B cell (primary cell): ENCODE data around the gene PLA2G1B. TPM values are rescaled to one million over a fixed set of nuclear protein-coding genes. Genes with fewer than 3 reads are reported as not detected.

Experiments used
- ATAC-seq: fragments of 200-7000 bp; cut with Tn5 transposase; one replicate; pipeline ENCODE4 v1.10.0; 2021; ENCODE audit warnings: low read depth, mild to moderate bottlenecking, moderate number of reproducible peaks, moderate library complexity
- CTCF ChIA-PET: fragments of 350-600 bp; sonication (Branson Sonifier 250); formaldehyde crosslinking; loops from one replicate; lab custom pipeline; 2021; ENCODE audit warnings: antibody characterized with exemption, inconsistent platforms; lab: Charles Lee
- POLR2A ChIA-PET: fragments of 350-600 bp; sonication (Branson Sonifier 250); formaldehyde crosslinking; loops from one replicate; lab custom pipeline; 2021; ENCODE audit warnings: antibody characterized with exemption; lab: Charles Lee
- DNase-seq: peaks from one replicate; pipeline ENCODE4 v3.0.0; 2013
- H2AFZ ChIP-seq: 2 replicates; pipeline ENCODE4 v1.6.1; 2012; ENCODE audit warnings: mild to moderate bottlenecking, low read depth, low read length; ENCODE audit not compliant: insufficient read depth, poor library complexity, severe bottlenecking
- H3K27ac ChIP-seq, 2 donors: 1 replicate in 1 of 2; 2 replicates in 1 of 2; pipeline ENCODE4 v1.5.1; 2012 to 2013; ENCODE audit warnings: low read length in 2 of 2, mild to moderate bottlenecking in 2 of 2, moderate library complexity in 1 of 2
- H3K27me3 ChIP-seq, 4 experiments: fragments of 200-600 bp in 1 of 4; sonication (generic) in 1 of 4; replicated peaks in 1 of 4; 1 replicate in 2 of 4; 2 replicates in 2 of 4; pipeline versions ENCODE4 v1.6.1 to v1.7.0; 2013 to 2016; ENCODE audit warnings: low read length in 3 of 4, mild to moderate bottlenecking in 2 of 4, mixed read lengths in 1 of 4, moderate library complexity in 1 of 4; ENCODE audit not compliant: insufficient read depth in 4 of 4, control insufficient read depth in 3 of 4; ENCODE audit errors: control extremely low read depth in 1 of 4
- H3K36me3 ChIP-seq, 2 experiments: replicated peaks in 1 of 2; 1 replicate in 1 of 2; 2 replicates in 1 of 2; pipeline versions ENCODE4 v1.6.1 to v1.7.1; 2013; ENCODE audit warnings: low read length in 1 of 2; ENCODE audit not compliant: insufficient read depth in 2 of 2, control insufficient read depth in 1 of 2; ENCODE audit errors: control extremely low read depth in 1 of 2, extremely low read depth in 1 of 2
- H3K4me1 ChIP-seq, 2 donors: fragments of 200-600 bp in 1 of 2; sonication (generic) in 1 of 2; 1 replicate in 1 of 2; 2 replicates in 1 of 2; pipeline versions ENCODE4 v1.5.1 to v1.6.1; 2013 to 2017; ENCODE audit warnings: low read length in 2 of 2; ENCODE audit not compliant: control insufficient read depth in 2 of 2, insufficient read depth in 2 of 2
- H3K4me2 ChIP-seq: replicated peaks from 2 replicates; pipeline ENCODE3; 2012; ENCODE audit warnings: mild to moderate bottlenecking, low read depth, low read length; ENCODE audit not compliant: poor library complexity, severe bottlenecking
- H3K4me3 ChIP-seq, 5 experiments: fragments of 200-600 bp in 1 of 5; sonication (generic) in 1 of 5; 1 replicate in 3 of 5; 2 replicates in 2 of 5; pipeline versions ENCODE4 v1.5.1 to v1.7.0; 2011 to 2016; ENCODE audit warnings: low read length in 4 of 5, mild to moderate bottlenecking in 4 of 5, low read depth in 2 of 5, control low read depth in 1 of 5, moderate library complexity in 1 of 5; ENCODE audit not compliant: insufficient read depth in 1 of 5; ENCODE audit errors: control extremely low read depth in 1 of 5, extremely low read depth in 1 of 5
- H3K79me2 ChIP-seq: fragments of 200-600 bp; sonication (generic); one replicate; pipeline ENCODE4 v1.6.0; 2016; ENCODE audit warnings: low read length; ENCODE audit not compliant: control insufficient read depth, insufficient read depth
- H3K9ac ChIP-seq: fragments of 200-600 bp; sonication (generic); 2 replicates; pipeline ENCODE4 v1.6.1; 2017; ENCODE audit warnings: mild to moderate bottlenecking, low read length, moderate library complexity
- H3K9me3 ChIP-seq, 3 donors: one replicate each; pipeline versions ENCODE4 v1.6.1 to v1.7.1; 2013; ENCODE audit warnings: low read length in 2 of 3; ENCODE audit not compliant: control insufficient read depth in 2 of 3, insufficient read depth in 1 of 3; ENCODE audit errors: control extremely low read depth in 1 of 3
- H4K20me1 ChIP-seq: 2 replicates; pipeline ENCODE4 v1.6.0; 2012; ENCODE audit warnings: mild to moderate bottlenecking, low read length; ENCODE audit not compliant: insufficient read depth, control insufficient read depth, poor library complexity, severe bottlenecking
- H3K27ac Mint-ChIP-seq: one replicate; pipeline ENCODE4 v1.8.0; 2021; ENCODE audit warnings: mixed read lengths
- H3K27me3 Mint-ChIP-seq: one replicate; pipeline ENCODE4 v1.8.0; 2021; ENCODE audit warnings: mixed read lengths
- H3K4me1 Mint-ChIP-seq: one replicate; pipeline ENCODE4 v1.8.0; 2021; ENCODE audit warnings: mixed read lengths
- H3K4me3 Mint-ChIP-seq: one replicate; pipeline ENCODE4 v1.8.0; 2021; ENCODE audit warnings: mixed read lengths
- H3K9me3 Mint-ChIP-seq: one replicate; pipeline ENCODE4 v1.8.0; 2022; ENCODE audit warnings: mixed read lengths; ENCODE audit not compliant: insufficient read depth
- CTCF ChIP-seq: fragments of 200-600 bp; IDR thresholded peaks from one replicate; pipeline ENCODE4 v1.8.0; 2022; ENCODE audit warnings: antibody characterized with exemption, mild to moderate bottlenecking
- EZH2 ChIP-seq: IDR thresholded peaks from 2 replicates; pipeline ENCODE4 v1.6.1; 2012; ENCODE audit warnings: borderline replicate concordance, low read depth, mild to moderate bottlenecking, moderate library complexity, low read length; ENCODE audit not compliant: insufficient read depth, poor library complexity, severe bottlenecking
- WGBS: methylation state at CpG from one replicate; pipeline ENCODE4 v1.1.5; 2013; ENCODE audit warnings: missing lambda C conversion rate; ENCODE audit not compliant: insufficient coverage; 5-methylcytosine and 5-hydroxymethylcytosine counted together
- intact Hi-C: fragments of 100-400 bp; cut with micrococcal nuclease; formaldehyde crosslinking; loops from one replicate; pipeline ENCODE4 v1.10.0; 2022
- polyA plus RNA-seq: library from polyadenylated mRNA; depleted of rRNA; stranded (reverse); fragments of >200 nt; gene quantifications from 2 replicates; pipeline ENCODE4 v1.2.3, GENCODE V29; 2012
- total RNA-seq, 2 donors: library from RNA; stranded (reverse); fragments of 120-200 nt in 1 of 2; gene quantifications; 1 replicate in 1 of 2; 2 replicates in 1 of 2; pipeline versions ENCODE4 v1.2.3 to v1.2.4, GENCODE V29; 2013 to 2022

The PLA2G1B gene
- total and polyA plus RNA-seq, 2 donors (not counting 1 experiment from before 2014, with no cell fraction given): not detected

- Mint-ChIP-seq H3K4me1 (peaks cover under 1% of the 10 kb centered on the region), H3K27me3 (peaks cover 52% of the 10 kb centered on the region), H3K27ac (no peak overlapping the region), H3K9me3 (no peaks in the 10 kb centered on the region), H3K4me3 (no peak overlapping the region)
- Histone ChIP-seq H3K4me1 (peaks cover 0 to 6% of the 10 kb centered on the region in 2 donors), H2AFZ (no peak overlapping the region), H3K9ac (no peak overlapping the region), H3K9me3 (no peaks in the 10 kb centered on the region), H3K27me3 (peaks cover 0 to 20% (median 8%) of the 10 kb centered on the region in 4 experiments), H3K4me2 (no peak overlapping the region), H3K27ac (no peak overlapping the region), H3K4me3 (no peak overlapping the region), H3K79me2 (no peaks in the 10 kb centered on the region), H3K36me3 (no peaks in the 10 kb centered on the region), H4K20me1 (no peaks in the 10 kb centered on the region)
- intact Hi-C loops: loop anchor here (1.0 to 5.0 kb wide), 6 partner anchors 74 to 754 kb away; partner anchors contain the start of genes DYNLL1 and SRSF9
- ATAC-seq (peak; percentile 73), DNase-seq (peak; percentile 78)
- peak; percentile 84 for TF ChIP-seq CTCF
- no peak for TF ChIP-seq EZH2
- CTCF ChIA-PET: interaction anchor here (0.6 to 1.6 kb wide), 14 partner anchors 8 to 803 kb away, joined by 3 to 13 read pairs (median 4); partner anchors contain the start of genes DYNLL1 and POP5
- WGBS: 81% methylated on average over 12 of the region's 13 CpGs
- POLR2A ChIA-PET: no interaction called here
Measured at GRCh38 chr12:120356567-120357030, 29.0 kb upstream of the PLA2G1B start.

GRCh38 chr12:120353556-120354317, 26.2 kb upstream of the PLA2G1B start:
- POLR2A ChIA-PET: no interaction called here

More at GRCh38 chr12:120353556-120354317, 26.2 kb upstream of the PLA2G1B start:
- DNase-seq: no peak
- intact Hi-C loops: no loop called here
- H3K4me2 ChIP-seq: no peak overlapping the region
- CTCF ChIA-PET: no interaction called here
- no peaks in the 10 kb centered on the region for H3K79me2 ChIP-seq
- no peak overlapping the region for H2AFZ ChIP-seq
- no peak overlapping the region for H3K4me3 ChIP-seq
- WGBS: 85% methylated on average over 3 of the region's 4 CpGs
- H3K4me1 ChIP-seq: no peaks in the 10 kb centered on the region
- TF ChIP-seq EZH2 (no peak), CTCF (no peak)
- no peaks in the 10 kb centered on the region for H4K20me1 ChIP-seq
- no peaks in the 10 kb centered on the region for H3K4me1 Mint-ChIP-seq
- H3K27ac Mint-ChIP-seq: no peak overlapping the region
- no peak for ATAC-seq
- no peak overlapping the region for H3K27ac ChIP-seq
- H3K27me3 ChIP-seq: peaks cover 0 to 13% (median 4%) of the 10 kb centered on the region in 4 experiments
- H3K27me3 Mint-ChIP-seq: peaks cover 35% of the 10 kb centered on the region
- no peak overlapping the region for H3K9ac ChIP-seq
- no peaks in the 10 kb centered on the region for H3K9me3 Mint-ChIP-seq
- H3K9me3 ChIP-seq: no peaks in the 10 kb centered on the region
- no peak overlapping the region for H3K4me3 Mint-ChIP-seq
- H3K36me3 ChIP-seq: no peaks in the 10 kb centered on the region
